Activated CD4-positive, alpha-beta T cell treated with anti-CD3 and anti-CD28 coated beads for 48 hours (primary cell): ENCODE results near the gene MANSC4.

ENCODE experiments used
- DNase-seq: peaks from one replicate; pipeline ENCODE4 v3.0.0-alpha.2; 2020

MANSC4 gene

GRCh38 chr12:27779920-27780611 lies at the start of gene MANSC4, which contains the start of gene KLHL42:
Gene MANSC4 (minus strand): TSS chr12:27780236. CDS start chr12:27771276, 8,960 bp downstream.
Gene KLHL42 (plus strand): TSS chr12:27780233. CDS start chr12:27780331, 98 bp downstream.
- DNase-seq, result peak; percentile 73

- no peak for DNase-seq
These were observed 48.2 kb upstream of the MANSC4 start for GRCh38 chr12:27828196-27828595.

GRCh38 chr12:27826076-27826475 lies 46.0 kb upstream of the MANSC4 start:
- DNase-seq, result no peak

DNA sequence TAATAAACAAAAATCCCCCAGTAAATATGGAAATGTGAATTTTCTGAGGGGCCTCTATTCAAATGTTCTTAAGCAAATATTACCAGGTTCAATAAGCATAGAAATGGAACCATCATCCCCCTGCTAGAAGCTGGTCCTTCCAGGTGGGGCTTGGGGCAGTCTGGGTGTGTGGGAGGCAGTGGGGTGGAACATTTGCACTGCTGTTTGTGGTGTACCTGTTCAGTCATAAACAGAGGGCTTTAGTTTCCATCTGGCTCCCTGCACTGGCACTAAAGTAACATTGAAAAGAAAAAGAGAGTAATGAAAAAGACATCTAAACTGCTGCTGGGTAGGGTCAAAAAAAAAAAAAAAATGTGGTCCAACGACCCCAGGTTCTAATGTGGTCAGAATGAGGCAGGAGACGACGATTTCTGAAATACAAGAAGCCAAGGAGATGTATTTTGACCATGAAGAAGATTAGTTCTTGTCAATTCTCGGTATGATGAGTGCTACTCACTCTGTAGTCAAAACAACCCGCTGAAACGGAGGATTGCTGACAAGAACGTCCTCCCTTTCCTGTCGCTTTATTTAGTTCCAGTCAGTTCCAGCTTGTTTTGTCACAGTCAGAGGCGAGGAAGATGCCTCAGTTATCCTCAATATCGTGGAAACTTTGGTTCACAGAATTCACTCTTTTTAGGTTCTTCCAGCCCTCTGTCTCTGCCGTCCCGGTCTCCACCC lies 44.2 kb upstream of the MANSC4 start:
- DNase-seq, result peak; percentile 35

DNA sequence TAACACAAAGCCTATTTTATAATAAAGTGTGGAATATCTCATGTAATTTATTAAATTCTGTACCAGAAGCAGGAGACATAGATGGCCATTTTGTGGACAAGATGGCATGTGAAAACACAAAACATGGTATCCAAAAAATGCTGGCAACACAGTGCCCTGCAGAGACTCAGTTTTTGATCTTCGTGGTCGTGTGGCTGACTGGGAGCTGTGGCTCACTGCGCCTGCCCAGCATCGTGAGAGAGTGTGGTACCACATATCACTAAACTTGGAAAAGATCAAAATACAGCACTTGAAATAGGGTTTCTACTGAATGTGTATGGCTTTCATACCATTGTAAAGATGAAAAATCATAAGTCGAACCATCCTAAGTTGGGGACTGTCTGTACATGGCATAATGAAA lies 43.0 kb upstream of the MANSC4 start:
- DNase-seq, result peak; percentile 13

- DNase-seq, result peak; percentile 77
These were observed 42.2 kb upstream of the MANSC4 start for GRCh38 chr12:27822076-27822712.

DNA sequence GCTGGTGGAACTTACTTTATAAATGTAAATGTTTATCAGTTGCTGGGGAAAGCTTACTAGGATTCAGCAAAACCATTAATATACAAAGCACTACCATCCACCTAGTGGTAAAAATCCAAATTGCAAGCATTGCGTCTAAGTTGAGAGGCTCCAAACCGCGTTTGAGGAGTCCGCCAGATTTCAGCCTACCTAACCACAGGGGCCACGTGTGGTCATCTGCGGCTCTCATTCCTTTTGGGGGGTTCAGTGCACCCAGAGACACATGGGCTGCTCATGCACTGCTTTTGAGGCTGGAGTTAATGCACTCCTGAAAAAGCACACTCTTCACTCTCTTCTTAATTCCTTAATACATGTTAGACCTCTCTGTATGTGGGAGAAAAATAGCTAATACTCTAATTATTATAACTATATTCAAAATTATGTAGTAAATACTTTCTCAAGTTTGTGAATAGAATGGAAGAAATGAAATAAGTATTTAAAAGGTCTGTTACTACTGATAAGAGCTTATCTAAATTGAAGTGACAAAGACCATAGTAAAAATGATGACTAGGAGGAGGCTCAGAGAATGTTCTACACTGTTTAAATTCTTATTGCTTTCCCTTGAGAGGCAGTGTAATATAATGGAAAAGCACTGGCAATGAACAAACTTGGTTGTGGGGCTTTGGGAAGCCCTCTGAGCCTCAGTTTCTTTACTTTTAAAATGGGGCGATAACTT lies 41.4 kb upstream of the MANSC4 start:
- peak; percentile 29 for DNase-seq

GRCh38 chr12:27820564-27820963 lies 40.5 kb upstream of the MANSC4 start:
- no peak for DNase-seq

DNA sequence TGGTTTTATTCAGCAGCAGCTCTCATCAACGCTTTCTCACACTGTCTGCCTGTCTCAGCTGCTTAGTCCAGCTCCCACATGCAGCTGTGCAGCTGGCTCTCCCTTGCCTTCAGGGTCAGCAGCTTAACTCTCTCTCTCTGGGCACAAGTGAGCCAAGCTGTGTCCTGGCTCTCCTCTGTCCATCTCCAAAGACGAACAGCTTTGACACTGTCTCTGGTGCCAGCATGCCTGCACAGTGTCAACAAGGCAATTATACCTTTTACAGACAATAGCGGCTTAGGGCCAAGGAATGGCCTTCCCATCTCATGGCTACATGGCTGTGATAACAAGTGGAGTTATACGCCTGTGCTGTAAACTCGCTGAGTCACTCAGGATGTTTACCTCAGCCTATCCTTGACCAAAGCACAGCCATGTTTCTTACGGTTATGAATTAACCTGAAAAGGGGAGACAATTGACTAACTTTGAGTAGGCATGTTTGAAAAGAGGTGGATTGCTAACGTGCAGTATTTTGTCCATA lies 38.4 kb upstream of the MANSC4 start:
- no peak for DNase-seq

- DNase-seq, result no peak
These were observed 37.7 kb upstream of the MANSC4 start for GRCh38 chr12:27817766-27818165.

DNA sequence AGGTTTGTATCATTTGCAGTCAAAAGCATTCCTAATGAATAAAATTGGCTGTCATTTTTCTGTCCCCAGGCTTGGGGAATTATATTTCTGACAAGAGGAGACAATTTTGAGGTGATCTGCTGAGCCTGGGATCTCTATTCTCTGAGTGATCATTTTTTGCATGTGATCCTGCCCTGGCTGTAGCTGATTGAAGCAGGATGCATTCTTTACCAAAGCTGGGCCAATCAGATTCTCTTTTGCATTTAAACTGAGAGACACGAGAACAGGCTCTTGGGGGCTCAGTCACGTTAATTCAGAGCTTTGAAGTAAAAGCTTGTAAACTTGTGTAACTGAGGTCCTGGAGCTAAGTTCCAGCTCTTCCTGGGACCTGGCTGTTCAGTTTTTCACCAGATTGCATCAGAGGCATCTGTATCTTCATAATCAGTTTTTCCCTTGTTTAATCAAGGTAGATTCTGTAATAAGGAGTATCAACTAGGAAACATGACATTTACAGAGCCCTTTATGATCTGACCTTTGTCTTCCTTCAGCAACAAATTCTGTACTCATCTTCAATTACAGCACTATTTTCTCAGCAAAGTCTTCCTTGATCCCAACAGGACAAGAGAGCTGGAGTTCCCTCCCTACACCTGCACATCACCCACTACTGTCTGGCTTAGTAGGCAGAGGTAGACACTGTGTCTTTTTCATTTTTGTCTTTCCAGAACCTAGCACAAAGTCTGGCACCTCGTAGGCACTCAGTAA lies 35.0 kb upstream of the MANSC4 start:
- DNase-seq, result no peak

- DNase-seq, result no peak
These were observed 34.4 kb upstream of the MANSC4 start for GRCh38 chr12:27814411-27814810.

- no peak for DNase-seq
These were observed 32.5 kb upstream of the MANSC4 start for GRCh38 chr12:27812502-27812901.

GRCh38 chr12:27810756-27811155 lies 30.7 kb upstream of the MANSC4 start:
- DNase-seq, result no peak

DNA sequence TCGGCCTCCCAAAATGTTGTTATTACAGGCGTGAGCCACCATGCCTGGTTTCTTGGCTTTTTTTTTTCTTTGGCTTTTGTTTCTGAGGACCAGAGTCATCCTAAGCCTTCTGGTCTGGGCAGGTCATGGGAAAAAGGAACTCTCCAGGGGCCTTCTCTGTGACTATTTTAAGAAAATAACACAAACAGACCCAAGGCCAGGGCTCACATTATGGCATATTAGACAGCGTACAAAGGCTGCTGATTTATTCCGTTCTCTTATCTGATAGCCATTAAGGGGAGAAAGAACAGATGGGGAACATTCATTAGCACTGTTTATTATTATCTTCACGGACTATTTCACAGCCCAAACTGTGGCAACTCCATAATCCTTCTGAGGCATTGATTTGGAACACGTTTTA lies 28.8 kb upstream of the MANSC4 start:
- no peak for DNase-seq

GRCh38 chr12:27807063-27807703 lies 27.1 kb upstream of the MANSC4 start:
- peak; percentile 41 for DNase-seq

GRCh38 chr12:27806259-27806658 lies 26.2 kb upstream of the MANSC4 start:
- no peak for DNase-seq

GRCh38 chr12:27805238-27805637 lies 25.2 kb upstream of the MANSC4 start:
- DNase-seq, result no peak

GRCh38 chr12:27802936-27803335 lies 22.9 kb upstream of the MANSC4 start:
- no peak for DNase-seq

- peak; percentile 11 for DNase-seq
These were observed 22.5 kb upstream of the MANSC4 start for GRCh38 chr12:27802511-27802910.

DNA sequence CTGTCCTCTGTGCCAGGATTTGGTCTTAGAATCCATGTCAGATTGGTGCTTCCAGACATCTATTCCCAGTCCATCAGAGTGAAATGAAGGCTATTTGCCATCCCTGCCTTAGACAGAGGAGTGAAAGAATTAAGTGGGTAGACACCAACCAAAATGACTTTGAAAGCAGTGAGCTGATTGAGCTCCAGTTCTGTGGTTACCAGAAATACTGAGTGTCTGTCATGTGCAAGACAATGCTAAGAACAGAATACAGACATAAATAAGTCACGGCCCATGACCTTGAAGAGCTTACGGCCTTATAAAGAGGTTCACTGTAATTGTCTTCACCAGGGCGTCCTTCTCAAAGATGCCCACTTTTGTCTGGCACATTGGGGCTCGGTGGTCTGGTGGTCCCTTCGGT lies 21.6 kb upstream of the MANSC4 start:
- DNase-seq, result no peak

DNA sequence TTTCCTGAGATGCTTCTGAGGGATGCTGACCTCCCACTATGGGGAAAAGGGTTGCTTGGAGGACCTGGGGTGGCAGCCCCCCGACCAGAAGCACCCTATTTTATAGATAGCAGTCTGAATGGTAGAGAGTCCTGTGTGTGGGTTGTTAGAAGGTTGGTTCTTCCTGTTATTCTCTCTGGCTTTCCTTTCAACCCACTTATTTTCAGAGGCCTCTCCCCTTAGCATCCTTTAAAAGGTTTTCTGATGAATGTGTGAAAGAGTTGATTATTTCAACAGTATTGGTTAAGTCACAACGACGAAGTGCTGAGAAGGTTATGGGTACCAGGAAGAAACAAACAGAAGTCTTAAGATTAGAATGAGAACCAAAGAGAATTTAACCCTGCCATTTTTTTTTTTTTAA lies 20.8 kb upstream of the MANSC4 start:
- DNase-seq, result no peak
